Epidermal melanocyte (primary cell): Measurements from ENCODE around the gene ATRIP.
"Not testable (repeated sequence)": the region's sequence is repeated elsewhere in the genome, so short reads cannot be mapped to it uniquely, and the experiment has no call there.

ENCODE experiments used
- DNase-seq: peaks from one replicate; pipeline ENCODE4 v3.0.0; 2011; ENCODE audit warnings: low spot score; ENCODE audit not compliant: insufficient read length

Gene ATRIP

DNA sequence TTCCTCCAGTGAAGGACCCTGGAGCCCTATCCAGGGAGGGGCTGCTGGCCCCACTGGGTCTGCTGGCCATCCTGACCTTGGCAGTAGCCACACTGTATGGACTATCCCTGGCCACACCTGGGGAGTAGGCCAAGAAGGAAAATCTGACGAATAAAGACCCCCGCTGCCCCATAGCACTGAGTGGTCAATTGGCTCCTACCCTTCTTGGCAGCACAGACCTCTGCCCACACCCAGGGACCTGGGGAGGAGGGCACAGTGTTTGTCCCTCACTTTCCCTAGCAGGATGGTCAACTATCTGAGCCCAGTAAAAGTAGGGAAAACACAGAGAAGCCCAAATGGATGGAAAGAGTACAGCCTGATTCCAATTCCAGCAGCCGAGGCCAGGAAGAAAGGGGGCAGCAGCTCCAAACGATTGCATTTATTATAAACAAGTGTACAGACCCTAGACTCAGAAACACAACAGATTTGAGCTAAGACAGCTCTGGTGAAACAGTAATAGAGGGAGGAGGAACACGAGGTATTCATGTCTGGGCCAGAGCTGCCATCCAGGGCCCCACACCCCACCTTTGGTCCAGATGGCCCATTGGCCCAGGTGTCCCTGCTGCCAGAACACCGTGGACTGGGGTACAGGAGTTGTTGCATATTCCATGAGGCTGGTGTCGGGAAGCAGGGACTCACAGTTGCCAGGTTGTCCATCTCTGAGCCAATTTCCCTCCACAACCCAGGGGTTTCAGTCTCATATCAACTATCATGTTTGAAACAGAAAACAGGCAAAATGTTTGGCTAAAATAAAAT is 21.1 kb downstream of the ATRIP start:
- DNase-seq, result no peak

DNA sequence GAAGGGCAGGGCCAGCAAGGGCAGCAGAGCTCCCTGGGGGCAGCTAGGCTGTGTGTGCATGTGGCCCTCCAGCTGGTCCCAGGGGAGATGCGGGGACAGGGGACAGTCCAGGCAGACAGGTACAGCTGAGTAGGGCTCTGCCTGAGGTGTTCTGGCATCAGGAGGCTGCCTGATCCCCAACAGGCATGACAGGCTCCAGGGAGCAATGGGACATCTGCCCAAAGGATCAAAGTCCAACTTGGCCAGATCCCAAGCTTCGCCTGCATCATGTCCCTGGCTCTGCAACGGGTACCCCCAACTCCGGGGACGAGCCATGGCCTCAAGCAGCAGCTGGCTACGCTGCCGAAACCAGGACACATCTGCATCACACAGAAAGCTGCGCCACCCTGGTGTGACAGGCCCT is 21.8 kb downstream of the ATRIP start:
- DNase-seq, result no peak

DNA sequence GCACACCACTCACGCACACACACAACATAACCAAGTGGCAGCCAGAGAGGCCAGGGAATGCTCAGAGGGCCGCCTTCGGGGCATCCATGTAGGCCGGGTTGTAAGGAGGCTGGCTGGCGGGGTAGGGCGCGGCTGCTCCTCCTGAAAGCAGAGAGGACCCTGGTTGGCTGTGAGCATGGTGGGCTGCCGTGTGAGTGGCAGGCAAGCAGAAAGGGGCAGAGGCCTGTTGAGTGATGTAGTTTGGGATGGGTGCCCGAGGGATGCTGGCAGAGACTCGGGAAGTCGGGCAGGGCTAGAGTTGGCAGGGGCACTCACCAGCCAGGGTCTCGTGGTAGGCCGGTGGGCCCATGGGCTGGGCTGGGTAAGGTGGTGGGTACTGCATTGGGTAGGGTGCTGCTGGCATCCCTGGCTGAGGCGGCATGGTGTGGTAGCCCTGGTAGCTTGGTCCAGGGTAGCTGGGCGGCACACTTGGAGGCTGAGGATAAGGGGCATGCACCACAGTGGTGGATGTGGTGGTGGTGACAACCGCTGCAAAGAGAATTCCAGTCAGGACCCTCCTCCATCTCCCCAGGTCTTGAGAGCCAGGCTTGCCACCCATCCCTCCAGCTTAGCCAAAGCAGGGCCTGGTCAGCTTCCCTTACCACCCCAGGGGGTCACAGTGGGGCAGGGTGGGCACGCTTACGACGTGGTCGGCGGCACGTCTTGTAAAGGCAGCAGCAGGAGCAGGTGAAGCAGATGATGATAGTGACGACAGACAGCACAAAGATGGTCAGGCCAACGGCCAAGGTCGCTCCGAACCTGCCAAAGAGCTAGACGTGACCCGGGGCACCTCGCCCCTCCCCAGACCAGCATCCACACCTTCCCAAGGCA is 22.7 kb downstream of the ATRIP start:
- DNase-seq, result no peak

DNA sequence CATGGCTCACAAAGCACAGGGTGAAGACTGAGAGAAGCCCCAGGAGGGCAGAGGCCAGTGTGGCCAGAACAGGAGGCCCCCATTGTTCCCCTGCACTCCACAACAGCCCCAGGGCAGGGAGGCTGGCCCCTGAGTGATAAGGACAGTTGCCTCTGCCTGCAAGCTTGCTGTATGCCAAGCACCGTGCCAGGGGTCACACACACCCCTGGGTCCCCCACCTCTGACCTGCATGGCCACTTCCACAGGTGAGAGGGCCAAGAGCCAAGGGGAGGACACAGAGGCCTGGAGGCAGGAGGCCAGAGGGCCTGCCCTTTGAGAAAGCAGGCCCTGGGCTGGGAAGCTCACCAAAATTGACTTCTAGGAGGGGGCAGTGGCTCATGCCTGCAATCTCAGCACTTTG is 23.7 kb downstream of the ATRIP start:
- DNase-seq, result no peak

DNA sequence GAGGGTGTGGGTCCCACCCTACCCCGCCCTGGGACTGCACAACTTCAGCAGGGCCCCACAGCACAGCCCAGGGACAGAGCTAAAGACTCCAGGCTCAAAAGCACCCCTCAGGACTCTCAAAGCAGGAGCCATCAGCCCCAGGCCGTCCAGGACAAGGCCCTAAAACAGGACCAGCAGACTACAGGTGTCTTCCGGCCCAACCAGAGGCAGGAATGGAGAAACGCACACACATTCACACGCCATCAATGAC is 26.1 kb downstream of the ATRIP start:
- DNase-seq, result no peak

DNA sequence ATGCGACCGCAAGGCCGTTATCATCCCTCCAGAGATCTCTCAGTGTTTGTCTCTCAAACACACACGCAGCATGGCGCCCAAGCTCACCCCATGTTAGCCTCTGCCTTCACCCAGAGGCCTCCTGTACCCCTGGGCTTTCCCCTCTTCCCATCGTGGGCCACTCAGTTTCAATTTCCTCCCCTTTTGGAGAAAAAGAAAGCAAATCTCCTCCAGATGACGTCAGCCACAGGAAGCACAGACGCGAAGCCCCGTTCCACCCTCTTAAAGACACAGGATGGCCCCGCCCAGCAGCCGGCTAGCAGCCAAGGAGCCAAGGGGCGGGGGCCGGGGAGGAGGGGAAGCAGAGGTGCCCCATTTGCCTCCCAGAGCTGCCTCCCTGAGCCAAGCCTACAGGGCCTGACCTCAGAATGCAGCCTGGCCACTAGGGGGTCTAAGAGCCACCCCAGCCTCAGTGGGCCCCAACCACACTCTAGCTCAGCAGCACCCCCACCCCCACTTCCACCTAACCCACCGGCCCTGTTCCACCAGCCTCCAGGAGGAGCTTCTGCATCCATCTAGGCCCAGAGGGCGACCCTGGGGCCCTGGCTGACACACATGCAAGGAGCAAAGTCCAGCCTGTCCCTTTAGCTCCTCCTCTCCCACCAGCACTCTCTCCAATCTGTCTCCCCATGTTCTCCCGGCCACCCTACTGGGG is 26.5 kb downstream of the ATRIP start:
- DNase-seq, result peak; percentile 84

DNA sequence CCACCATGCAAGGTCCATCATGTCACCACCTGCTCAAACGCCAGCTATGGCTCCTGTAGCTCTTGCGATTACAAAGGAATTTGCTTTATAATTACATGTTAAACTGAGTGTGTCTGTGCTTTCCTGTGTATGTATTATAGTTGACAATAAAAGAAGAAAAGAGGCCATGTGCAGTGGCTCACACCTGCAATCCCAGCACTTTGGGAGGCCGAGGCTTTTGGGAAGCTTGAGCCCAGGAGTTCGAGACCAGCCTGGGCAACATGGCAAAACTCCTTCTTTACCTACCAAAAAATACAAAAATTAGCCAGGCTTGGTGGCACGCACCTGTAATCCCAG is 27.0 kb downstream of the ATRIP start:
- DNase-seq, result no peak

DNA sequence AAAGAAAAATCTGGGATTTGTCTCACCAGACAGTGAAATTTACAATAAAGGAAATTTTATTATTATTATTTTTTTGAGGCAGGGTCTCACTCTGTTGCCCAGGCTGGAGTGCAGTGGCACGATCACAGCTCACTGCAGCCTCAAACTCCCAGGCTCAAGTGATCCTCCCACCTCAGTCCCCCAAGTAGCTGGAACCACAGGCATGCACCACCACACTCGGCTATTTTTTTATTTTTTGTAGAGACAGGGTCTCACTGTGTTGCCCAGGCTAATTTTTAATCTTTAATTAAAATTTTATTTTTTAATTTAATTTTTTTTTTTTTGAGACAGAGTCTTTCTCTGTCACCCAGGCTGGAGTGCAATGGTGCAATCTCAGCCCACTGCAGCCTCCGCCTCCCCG is 27.5 kb downstream of the ATRIP start:
- DNase-seq, result not testable (repeated sequence)

DNA sequence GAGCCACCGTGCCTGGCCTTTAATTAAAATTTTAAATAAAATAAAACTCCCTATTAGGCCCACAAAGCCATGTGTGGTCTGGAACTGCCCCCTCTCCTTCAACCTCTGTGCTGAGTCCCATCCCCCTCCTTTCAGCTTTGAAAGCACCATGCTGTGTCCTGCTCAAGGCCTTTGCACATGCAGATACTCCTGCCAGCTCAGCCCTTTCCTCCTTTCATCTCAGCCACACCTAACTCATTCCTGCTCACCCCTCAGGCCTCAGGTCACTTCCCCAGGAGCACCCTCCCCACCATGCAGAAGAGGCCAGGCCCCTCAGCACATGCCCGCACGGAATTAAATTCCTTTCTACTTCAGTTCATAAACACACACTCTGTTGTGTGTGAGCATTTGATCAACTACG is 28.1 kb downstream of the ATRIP start:
- no peak for DNase-seq

DNA sequence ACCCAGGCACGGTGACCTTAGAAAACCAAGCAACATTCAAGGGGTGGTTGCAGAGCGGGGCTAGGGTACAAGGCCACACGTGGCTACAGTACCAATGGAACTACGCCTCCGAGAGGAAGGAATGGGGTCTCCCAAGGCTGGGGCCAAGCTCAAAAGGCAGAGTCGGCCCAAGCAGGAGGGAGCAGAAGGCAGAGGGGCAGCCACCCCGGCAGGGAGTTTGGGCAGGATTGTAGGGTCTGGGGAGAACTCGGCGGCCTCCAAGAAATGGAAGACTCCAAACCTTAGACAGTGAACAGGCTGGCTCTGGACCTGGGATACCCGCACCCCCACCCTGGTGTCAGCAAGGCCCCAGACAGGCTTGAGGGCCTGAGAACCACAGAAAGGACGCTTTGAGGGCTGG is 28.7 kb downstream of the ATRIP start:
- DNase-seq, result no peak

DNA sequence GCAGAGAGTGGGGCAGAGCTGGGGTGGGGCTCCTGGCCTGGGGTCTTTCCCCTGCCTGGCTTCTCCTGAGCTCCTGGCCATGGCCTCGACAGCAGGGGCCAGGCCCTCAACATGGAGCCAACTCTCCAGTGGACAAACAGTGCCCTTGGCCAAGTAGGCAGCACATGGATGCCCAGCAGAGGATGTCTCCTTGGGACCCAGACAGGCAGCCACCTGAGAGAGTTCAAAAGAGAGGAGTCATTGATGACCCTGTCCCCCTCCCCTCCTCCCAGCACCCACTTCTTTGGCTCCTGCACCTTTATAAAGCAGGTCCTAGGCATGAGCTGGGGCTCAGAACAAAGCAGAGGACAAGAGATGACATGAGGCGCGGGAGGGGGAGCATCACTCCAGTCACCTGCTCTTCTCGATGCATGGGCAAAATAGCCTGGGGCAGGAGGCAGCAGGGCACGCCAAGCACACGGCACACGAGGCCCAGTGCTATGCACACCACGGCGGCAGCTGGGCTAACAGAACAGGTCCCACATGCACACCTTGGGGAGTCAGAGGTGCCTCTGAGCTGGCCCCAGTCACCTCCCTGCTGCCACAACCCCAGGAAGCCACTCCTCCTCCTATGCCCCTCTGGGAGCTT is 30.0 kb downstream of the ATRIP start:
- DNase-seq, result no peak

DNA sequence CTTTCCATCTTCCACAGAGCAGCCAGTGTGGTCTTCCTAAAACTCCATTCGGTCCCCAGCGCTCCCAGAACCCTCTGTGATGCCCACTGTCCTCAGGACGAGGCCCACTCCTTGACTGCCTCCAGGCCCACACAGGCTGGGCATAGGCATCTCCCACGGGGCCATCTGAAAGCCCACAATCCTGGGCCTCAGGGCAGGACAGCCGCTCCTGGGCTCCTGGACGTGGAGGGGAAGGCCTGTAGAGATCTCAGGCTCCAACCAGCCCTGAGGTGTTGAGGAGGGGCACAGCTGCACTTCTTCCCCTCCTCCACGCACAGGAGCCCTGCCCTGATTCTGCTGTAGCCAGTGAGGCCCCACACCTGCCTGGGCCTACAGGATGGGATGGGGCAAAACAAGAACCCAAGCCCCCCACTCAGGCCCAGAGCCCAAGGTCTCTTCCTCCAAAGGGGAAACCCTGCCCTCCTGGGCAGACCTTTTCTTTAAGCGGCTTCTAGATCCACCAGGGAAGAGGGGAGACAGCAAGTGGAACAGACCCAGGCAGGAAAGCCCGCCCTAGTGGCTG is 31.5 kb downstream of the ATRIP start:
- DNase-seq, result no peak

DNA sequence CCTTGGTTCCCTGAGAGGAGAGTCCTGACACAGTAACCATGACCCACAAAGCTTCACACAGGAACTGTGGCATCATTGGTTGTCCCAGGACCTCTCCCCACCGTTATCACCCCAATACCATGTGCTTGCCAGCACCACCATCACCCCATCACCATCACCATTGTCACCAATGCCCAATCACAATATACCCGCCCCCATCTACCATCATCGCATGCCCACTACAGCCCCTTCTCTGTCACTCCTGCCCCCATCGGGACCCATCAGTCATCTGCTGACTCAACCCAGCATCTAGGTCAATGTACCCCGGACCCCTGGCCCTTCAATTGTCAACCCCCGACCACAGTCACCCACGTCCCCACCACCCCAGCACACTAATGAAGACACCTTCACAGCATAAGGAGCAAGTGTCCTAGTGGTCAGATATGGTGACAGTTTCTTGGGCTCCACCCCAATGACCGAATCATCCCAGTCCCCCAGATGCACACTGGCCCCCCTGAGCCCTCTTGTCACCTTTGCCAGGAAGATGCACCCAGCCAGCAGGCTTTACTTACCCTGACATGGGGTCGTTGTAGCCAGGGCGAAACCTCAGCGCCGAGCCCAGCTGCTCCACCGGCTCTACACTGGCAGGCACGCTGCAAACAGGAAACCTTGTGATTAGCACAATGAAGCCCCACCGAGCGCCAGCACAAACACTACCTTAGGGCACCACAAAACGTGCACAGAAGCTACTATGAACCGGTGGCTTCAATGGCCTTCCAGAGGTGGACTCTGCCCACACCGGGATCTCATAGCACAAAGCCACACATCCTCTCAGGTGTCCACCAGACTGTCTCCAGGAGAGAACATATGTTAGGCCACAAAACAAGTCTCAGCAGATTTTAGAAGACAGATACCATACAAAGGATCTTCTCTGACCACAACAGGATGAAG is 32.4 kb downstream of the ATRIP start:
- DNase-seq, result no peak

DNA sequence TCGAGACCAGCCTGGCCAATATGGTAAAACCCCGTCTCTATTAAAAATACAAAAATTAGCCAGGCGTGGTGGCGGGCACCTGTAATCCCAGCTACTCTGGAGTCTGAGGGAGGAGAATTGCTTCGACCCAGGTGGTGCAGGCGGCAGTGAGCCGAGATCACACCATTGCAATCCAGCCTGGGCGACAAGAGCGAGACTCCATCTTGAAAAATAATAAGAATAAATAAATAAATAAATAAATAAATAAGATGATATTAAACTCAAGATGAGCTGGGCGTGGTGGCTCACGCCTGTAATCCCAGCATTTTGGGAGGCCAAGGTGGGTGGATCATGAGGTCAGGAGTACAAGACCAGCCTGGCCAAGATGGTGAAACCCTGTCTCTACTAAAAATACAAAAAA is 34.4 kb downstream of the ATRIP start:
- not testable (repeated sequence) for DNase-seq

DNA sequence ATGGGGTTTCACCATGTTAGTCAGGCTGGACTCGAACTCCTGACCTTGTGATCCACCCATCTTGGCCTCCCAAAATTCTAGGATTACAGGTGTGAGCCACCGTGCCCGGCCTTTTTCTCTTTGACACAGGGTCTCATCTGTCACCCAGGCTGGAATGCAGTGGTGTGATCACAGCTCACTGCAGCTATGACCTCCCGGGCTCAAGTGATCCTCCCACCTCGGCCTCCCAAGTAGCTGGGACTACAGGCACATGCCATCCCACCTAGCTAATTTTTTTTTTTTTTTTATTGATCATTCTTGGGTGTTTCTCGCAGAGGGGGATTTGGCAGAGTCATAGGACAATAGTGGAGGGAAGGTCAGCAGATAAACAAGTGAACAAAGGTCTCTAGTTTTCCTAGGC is 36.3 kb downstream of the ATRIP start:
- DNase-seq, result not testable (repeated sequence)

DNA sequence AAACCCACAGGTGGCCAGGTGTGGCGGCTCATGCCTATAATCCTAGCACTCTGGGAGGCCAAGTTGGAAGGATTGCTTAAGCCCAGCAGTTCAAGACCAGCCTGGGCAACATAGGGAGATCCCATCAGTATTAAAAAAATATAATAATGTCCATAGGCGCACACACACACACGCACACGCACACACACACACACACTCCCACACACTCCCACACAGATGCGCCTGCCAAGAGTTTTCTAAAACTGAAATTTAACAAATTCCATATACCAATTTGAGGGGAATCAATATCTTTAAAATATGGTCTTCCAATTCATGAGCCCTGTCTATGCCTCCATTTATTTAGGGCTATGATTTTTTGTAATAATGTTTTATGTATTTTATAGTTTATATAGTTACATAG is 40.4 kb downstream of the ATRIP start:
- no peak for DNase-seq

DNA sequence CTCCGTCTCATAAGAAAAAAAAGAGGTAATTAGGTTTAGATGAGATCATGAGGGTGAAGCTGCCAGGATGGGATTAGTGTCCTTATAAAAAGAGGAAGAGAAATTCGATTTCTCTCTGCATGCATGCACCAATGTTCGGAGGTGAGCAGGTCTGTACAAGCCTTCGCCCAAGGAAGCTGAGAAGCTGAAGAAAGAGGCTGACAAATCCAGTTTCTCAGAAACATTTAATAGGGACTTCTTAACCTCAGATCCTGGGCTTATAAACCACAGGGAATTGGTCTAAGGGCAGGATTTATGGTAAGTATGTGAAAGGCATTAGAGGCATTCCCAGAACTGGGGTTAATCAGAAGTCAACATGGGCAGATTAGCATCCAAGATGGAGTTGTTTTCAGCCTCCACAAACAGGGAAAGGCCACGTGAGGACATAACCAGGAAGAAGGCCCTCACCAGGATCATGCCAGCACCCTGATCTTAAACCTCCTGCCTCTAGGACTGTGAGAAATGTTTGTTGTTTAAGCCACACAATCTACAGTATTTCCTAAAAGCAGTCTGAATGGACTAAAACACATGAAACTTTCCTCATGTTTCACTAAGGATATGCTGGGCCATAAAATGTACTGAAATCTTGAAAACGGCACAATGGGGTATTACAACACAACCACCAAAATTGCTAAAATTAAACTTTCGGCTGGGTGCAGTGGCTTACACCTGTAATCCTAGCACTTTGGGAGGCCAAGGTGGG is 46.1 kb downstream of the ATRIP start:
- DNase-seq, result no peak

DNA sequence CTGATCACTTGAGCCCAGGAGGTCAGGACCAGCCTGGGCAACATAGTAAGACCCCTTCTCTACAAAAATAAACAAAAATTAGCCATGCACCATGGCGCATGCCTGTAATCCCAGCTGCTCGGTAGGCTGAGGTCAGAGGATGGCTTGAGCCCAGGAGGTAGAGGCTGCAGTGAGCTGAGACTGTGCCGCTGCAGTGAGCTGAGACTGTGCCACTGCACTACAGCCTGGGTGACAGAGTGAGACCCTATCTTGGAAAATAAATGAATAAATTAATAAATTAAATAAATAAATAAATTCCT is 46.6 kb downstream of the ATRIP start:
- DNase-seq, result no peak

DNA sequence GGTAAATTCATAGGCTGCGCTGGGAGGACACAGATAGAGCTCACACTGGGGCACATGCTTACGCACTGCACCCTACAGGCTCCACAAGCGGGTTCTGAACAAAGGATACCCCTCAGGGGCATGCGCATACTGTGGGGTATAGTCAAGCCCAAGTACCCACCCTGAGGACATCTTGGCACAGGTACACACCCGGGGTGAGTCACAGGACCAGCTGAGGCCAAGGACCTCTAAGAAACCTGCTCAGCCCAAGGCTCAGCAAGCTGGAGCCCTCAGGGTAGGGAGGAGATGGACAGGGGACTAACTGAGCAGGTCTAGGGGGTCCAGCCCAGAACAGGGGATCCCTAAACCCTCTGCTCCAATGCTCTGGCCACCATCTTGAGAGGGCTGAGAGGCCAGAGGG is 54.1 kb downstream of the ATRIP start:
- DNase-seq, result no peak

DNA sequence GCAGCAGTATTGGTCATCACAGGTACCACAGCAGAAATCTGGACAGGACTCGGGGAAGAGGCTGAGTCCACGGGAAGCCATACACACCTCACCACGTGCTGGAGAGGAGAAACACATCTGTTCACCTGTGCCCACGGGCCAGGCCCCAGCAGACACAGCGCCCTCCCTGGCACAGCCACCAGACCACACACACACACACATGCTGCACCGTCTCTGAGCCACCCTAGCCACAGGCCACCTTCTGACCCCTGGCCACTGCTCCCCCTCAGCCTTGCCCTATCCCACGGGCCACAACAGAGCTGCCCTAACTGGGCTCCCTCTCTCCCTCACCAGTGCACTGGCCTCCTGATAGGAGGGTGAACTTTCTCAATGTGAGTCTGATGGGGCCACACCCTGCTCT is 54.7 kb downstream of the ATRIP start:
- DNase-seq, result no peak
